Measurements from ENCODE around the gene OR52K2.
"Not testable (repeated sequence)": the region's sequence is repeated elsewhere in the genome, so short reads cannot be mapped to it uniquely, and the experiment has no call there.

The OR52K2 gene

DNA sequence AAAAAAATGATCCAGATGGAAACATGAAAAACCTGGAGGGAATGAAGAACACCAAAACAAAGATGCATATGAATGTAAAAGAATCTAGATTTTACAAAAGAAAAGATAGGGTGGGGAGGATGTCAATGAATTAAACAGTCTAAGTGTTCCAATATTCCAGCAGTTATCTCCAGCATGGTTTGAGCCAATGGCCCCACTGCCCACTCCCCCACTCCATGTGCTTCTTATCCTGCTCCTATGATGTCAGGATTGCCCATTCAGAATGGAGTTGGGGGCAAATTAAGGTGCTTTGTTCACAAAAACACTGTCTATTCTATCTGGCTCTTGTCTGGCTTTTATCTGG, 32.1 kb downstream of the OR52K2 start:
- no peak for DNase-seq

DNA sequence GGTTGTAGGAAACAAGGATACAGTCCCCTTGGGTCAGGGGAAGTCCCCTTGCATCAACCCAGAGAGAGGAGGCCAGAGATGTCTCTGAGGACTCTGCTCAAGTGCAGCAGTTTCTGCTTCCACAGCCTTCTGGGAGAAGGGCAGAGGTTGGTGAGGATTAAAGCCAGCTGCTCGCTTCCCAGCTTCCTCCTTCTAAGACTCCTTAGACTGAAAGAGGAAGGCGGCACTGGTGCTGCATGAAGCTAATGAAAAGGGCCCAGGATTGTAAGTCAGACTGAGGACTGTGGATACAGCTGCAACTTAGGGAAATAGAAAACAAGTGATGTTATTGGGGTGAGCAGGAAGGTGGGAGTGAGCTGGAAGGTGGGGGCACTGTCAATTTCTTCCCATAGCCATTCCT, 33.4 kb downstream of the OR52K2 start, which contains the start of gene OR52K1:
Gene OR52K1, plus strand, starts transcription at position 202 of the 400 bp plus-strand sequence. CDS start 6,255 bp downstream, outside the sequence.
- no peak for DNase-seq

DNA sequence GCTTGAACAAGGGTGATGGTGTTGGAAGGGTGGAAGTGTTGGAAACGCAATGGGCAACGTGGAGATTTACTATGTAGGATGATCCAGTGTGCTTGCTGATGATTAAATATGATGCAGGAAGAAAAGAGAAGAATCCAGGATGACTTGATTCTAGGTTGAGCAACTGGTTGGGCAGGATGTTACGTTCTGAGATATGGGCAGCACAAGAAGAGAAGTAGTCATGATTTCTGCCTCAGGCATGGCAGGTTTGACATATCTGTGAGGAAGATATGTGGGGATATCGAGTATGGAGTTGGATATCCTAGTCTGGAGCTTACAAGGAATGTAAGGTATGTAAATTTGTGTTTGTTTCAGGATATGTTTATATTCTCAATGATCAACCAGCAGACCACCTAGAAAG, 35.2 kb downstream of the OR52K2 start:
- DNase-seq: no peak

DNA sequence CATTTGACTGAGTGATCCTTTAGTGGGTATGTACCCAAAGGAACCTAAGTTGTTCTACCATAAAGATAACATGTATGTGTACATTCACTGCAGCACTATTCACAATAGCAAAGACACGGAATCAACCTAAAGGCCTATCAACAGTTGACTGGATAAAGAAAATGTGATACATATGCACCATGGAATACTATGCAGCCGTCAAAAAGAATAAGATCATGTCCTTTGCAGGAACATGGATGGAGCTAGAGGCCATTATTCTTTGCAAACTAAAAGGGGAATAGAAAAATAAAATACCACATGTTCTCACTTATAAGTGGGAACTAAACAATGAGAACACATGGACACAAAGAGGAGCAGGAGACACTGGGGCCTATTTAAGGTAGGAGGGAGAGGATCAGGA, 42.3 kb downstream of the OR52K2 start:
- not testable (repeated sequence) for DNase-seq

DNA sequence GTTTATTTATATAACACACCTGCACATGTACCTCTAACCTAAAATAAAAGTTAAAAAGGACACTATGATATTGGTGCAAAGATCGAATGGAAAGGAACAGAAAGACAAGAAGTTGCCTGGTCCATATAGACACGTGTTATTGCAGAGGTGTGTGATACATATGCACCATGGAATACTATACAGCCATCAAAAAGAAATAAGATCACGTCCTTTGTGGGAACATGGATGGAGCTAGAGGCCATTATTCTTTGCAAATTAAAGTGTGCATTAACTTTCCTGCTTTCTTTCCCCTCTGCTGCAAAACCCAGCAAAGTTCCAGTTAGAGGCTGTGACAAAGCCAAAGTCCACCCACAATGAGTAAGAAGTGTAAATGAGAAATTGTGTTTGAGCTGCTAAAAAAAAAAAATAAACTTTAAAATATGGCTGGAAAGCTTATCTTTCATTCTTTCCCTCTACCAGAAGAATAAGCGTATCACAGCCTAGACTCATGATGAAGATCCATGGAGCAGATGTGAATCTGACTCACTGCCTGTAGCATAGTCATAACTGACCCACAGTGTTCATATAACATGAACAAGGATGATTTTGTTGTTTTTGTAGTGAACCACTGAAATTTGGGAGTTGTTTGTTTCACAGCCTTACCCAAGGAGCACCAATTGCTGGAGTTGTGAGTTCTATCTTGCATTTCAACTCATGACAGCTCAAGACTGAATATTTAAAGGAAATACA, 42.9 kb downstream of the OR52K2 start:
- no peak for DNase-seq

DNA sequence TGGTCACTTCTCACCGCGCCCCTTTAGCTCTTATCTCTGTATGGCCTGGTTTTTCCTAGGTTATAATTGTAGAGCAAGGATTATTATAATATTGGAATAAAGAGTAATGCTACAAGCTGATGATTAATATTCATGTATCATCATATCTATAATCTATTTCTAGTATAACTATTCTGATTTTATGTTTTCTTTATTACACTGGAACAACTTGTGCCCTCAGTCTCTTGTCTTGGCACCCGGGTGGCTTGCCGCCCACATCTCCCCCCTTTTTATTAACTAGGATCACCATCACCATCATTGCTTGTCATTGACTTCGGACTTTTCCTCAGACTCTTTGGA, 44.4 kb downstream of the OR52K2 start:
- no peak for DNase-seq

DNA sequence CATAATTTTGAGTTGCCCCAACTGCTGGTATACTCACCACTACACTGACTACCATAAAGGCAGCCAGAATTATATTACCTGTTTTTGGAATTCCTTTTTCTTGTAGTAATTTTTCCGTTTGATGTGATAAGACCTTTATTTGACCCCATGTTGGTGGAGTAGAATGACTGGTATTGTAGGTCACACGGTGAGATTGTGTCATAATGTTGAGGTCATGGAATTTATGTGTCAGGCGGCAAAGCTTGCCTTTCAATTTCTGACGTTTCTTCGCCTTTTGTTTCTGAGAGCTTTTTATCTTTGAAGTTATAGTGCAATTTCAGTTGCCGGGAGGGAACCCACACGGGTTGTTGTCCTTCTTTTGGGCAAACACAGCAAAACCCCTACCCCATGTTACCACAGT, 46.4 kb downstream of the OR52K2 start:
- DNase-seq: no peak

DNA sequence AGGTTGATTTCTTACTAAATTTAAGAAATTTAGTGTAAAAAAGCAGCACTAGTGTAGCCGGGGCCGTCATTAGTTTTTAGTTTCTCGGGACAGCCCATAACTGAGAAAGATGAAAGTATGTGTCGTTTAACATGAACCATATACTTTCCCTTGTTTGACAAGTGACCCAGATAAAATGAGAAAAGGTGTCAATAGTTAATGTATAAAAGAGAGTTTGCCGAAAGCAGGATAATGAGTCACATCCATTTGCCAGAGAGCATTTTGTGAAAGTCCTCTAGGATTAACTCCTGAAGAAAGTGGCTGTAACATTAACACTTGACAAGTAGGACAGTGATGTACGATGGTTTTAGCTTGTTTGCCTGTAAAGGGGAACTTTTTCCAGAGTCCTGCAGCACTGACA, 46.9 kb downstream of the OR52K2 start:
- no peak for DNase-seq

DNA sequence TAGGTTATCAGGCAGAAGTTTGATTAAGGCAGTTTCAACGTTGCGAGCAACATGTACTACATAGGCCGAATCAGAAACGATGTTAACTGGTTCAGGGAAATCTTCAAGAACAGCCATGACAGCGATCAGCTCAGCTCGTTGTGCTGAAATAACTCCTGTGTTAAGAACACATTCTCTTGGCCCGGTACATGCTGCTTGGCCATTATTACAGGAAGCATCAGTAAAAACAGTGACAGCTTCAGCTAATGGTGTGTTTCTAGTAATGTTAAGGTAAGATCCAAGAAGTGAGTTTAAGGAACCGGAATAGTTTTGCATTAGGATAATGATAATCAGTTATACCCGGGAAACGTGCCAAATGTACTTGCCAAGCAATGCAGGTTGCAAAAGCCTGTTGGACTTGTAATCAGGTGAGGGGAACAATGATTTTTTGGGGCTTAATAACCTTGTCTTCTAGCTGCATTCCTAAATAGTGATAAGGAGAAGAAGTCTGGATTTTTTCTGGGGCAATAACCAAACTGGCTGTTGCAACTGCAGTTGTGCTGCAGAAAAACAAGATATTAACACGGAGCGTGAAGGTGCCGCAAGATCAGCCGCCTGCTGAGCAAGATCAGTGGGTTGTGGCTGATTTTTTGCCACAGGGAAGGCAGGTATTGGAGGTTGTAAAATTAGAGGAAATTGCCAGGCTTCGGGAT, 47.6 kb downstream of the OR52K2 start:
- DNase-seq: no peak
